ENCODE data around the gene STAT5B.

- no peak for TF ChIP-seq TAL1 (IDR thresholded peaks at IDR 0.05)
- no peak for TF ChIP-seq EP300 (IDR thresholded peaks at IDR 0.05; ENCODE audit: low read length)
- no peak for TF ChIP-seq SP1 (CRISPR knock-in tag; IDR thresholded peaks at IDR 0.05)
- TF ChIP-seq POLR2A (conservative IDR thresholded peaks at IDR 0.05): no peak
- no peak for TF ChIP-seq KLF10 (CRISPR knock-in tag; IDR thresholded peaks at IDR 0.05)
- TF ChIP-seq FUS (optimal IDR thresholded peaks at IDR 0.05; ENCODE audit: low read depth, low read length): no peak
- no peak for TF ChIP-seq ZNF274 (IDR thresholded peaks at IDR 0.05; ENCODE audit: borderline replicate concordance, low read depth, low read length)
- TF ChIP-seq TAF1 (IDR thresholded peaks at IDR 0.05; ENCODE audit: control insufficient read depth, extremely low read depth, insufficient read depth, low read length, severe bottlenecking): no peak
- no peak for TF ChIP-seq ZBTB33 (CRISPR knock-in tag; IDR thresholded peaks at IDR 0.05)
Measured at GRCh38 chr17:42167807-42168206, 108.4 kb downstream of the STAT5B start.

All from K562 (cell line).